Measurements from ENCODE around the gene RYR2.

Gene RYR2

GRCh38 chr1:237041795-237042525 lies at the start of gene RYR2:
TSS of gene RYR2 (plus strand) at chr1:237042184. CDS start at chr1:237042522, 338 bp downstream.
- DNase-seq (ENCODE audit: low read depth), result no peak

- no peak for DNase-seq (ENCODE audit: low read depth)
Measured at GRCh38 chr1:236992449-236992848, 49.5 kb upstream of the RYR2 start.

GRCh38 chr1:236994450-236994849 lies 47.5 kb upstream of the RYR2 start:
- DNase-seq (ENCODE audit: low read depth), result no peak

GRCh38 chr1:236997361-236997760 lies 44.6 kb upstream of the RYR2 start:
- DNase-seq (ENCODE audit: low read depth), result no peak

- DNase-seq (ENCODE audit: low read depth), result no peak
Measured at GRCh38 chr1:236997882-236998281, 44.1 kb upstream of the RYR2 start.

- no peak for DNase-seq (ENCODE audit: low read depth)
Measured at GRCh38 chr1:236998546-236998945, 43.4 kb upstream of the RYR2 start.

- no peak for DNase-seq (ENCODE audit: low read depth)
Measured at GRCh38 chr1:237000191-237000590, 41.8 kb upstream of the RYR2 start.

GRCh38 chr1:237003516-237003915 lies 38.5 kb upstream of the RYR2 start:
- no peak for DNase-seq (ENCODE audit: low read depth)

- no peak for DNase-seq (ENCODE audit: low read depth)
Measured at GRCh38 chr1:237004116-237004515, 37.9 kb upstream of the RYR2 start, which contains the start of gene MT1HL1. TSS of gene MT1HL1 (minus strand) at chr1:237004441. CDS start at chr1:237004372, 69 bp downstream.

- no peak for DNase-seq (ENCODE audit: low read depth)
Measured at GRCh38 chr1:237005674-237006073, 36.3 kb upstream of the RYR2 start.

- DNase-seq (ENCODE audit: low read depth), result no peak
Measured at GRCh38 chr1:237007147-237007881, 34.7 kb upstream of the RYR2 start.

GRCh38 chr1:237009611-237010010 lies 32.4 kb upstream of the RYR2 start:
- DNase-seq (ENCODE audit: low read depth), result no peak

GRCh38 chr1:237011432-237011831 lies 30.6 kb upstream of the RYR2 start:
- DNase-seq (ENCODE audit: low read depth), result no peak

- DNase-seq (ENCODE audit: low read depth), result no peak
Measured at GRCh38 chr1:237012361-237012760, 29.6 kb upstream of the RYR2 start.

- no peak for DNase-seq (ENCODE audit: low read depth)
Measured at GRCh38 chr1:237012788-237013383, 29.1 kb upstream of the RYR2 start.

- no peak for DNase-seq (ENCODE audit: low read depth)
Measured at GRCh38 chr1:237013608-237014007, 28.4 kb upstream of the RYR2 start.

GRCh38 chr1:237016626-237017025 lies 25.4 kb upstream of the RYR2 start:
- no peak for DNase-seq (ENCODE audit: low read depth)

GRCh38 chr1:237018896-237019295 lies 23.1 kb upstream of the RYR2 start:
- no peak for DNase-seq (ENCODE audit: low read depth)

- no peak for DNase-seq (ENCODE audit: low read depth)
Measured at GRCh38 chr1:237025358-237026074, 16.5 kb upstream of the RYR2 start.

GRCh38 chr1:237029240-237029639 lies 12.7 kb upstream of the RYR2 start:
- no peak for DNase-seq (ENCODE audit: low read depth)

GRCh38 chr1:237029850-237030535 lies 12.0 kb upstream of the RYR2 start:
- DNase-seq (ENCODE audit: low read depth), result no peak

- no peak for DNase-seq (ENCODE audit: low read depth)
Measured at GRCh38 chr1:237031480-237031879, 10.5 kb upstream of the RYR2 start.

Data from stimulated activated CD8-positive, alpha-beta memory T cell treated with anti-CD3 and anti-CD28 coated beads, Interleukin-7, amount 100 ng/mL, for 24 hours (primary cell).